ENCODE data around the gene PRR7. TPM values are rescaled to one million over a fixed set of nuclear protein-coding genes. Genes with fewer than 3 reads are reported as not detected.

Gene PRR7
- total and polyA plus RNA-seq, 2 of the 13 experiments (the other 11 are each of a cell fraction or from before 2014, with no cell fraction given): 4.8 to 5.0 TPM

GRCh38 chr5:177455036-177455660 is 8.5 kb downstream of the PRR7 start (continued):
- TF ChIP-seq ZNF720 (CRISPR knock-in tag; IDR thresholded peaks at IDR 0.05) (no peak), ZNF790 (CRISPR knock-in tag; IDR thresholded peaks at IDR 0.05; ENCODE audit: borderline replicate concordance) (peak; percentile 79; the same call in 1 of the 2 replicates), CBX5 (CRISPR knock-in tag; IDR thresholded peaks at IDR 0.05; ENCODE audit: borderline replicate concordance) (no peak), RELA (CRISPR knock-in tag; IDR thresholded peaks at IDR 0.05) (peak; percentile 54; the same call in 1 of the 2 replicates), SRY (CRISPR knock-in tag; IDR thresholded peaks at IDR 0.05) (peak; percentile 60), ZNF292 (CRISPR knock-in tag; IDR thresholded peaks at IDR 0.05; ENCODE audit: borderline replicate concordance, low read depth) (no peak), ASH2L (IDR thresholded peaks at IDR 0.05; ENCODE audit: insufficient read length, low read depth, low read length) (peak; percentile 23), TEAD2 (CRISPR knock-in tag; IDR thresholded peaks at IDR 0.05) (no peak), SALL1 (CRISPR knock-in tag; IDR thresholded peaks at IDR 0.05) (peak; percentile 54), HMGXB4 (CRISPR knock-in tag; IDR thresholded peaks at IDR 0.05; ENCODE audit: borderline replicate concordance in 1 of 2, low read depth in 1 of 2) (peak; percentile 97 to 98; a peak in 3 of 4 replicates), ZKSCAN1 (IDR thresholded peaks at IDR 0.05; ENCODE audit: low read length) (no peak), ZBTB7B (CRISPR knock-in tag; IDR thresholded peaks at IDR 0.05) (0 out of 2 replicates have a peak, but pooled peaks have one; percentile 25), TFDP1 (CRISPR knock-in tag; IDR thresholded peaks at IDR 0.05; ENCODE audit: borderline replicate concordance) (peak; percentile 85; the same call in 1 of the 2 replicates), KDM5A (IDR thresholded peaks at IDR 0.05; ENCODE audit: borderline replicate concordance, low read length) (peak; percentile 11; the same call in 1 of the 2 replicates), POLR2G (IDR thresholded peaks at IDR 0.05; ENCODE audit: low read depth, low read length) (peak; percentile 80), ZBED4 (CRISPR knock-in tag; IDR thresholded peaks at IDR 0.05; ENCODE audit: borderline replicate concordance) (no peak), CREB3 (CRISPR knock-in tag; IDR thresholded peaks at IDR 0.05) (peak; percentile 73; the same call in 1 of the 2 replicates), NR2C2 (CRISPR knock-in tag; IDR thresholded peaks at IDR 0.05; ENCODE audit: borderline replicate concordance) (peak; percentile 48; the same call in 1 of the 2 replicates), IKZF4 (CRISPR knock-in tag; IDR thresholded peaks at IDR 0.05; ENCODE audit: borderline replicate concordance, low read depth, not compliant biosample characterization) (no peak), CBX2 (IDR thresholded peaks at IDR 0.05; ENCODE audit: low read depth, low read length) (no peak), CBX2 (CRISPR knock-in tag; IDR thresholded peaks at IDR 0.05; ENCODE audit: low read depth) (no peak), ZNF274 (CRISPR knock-in tag; IDR thresholded peaks at IDR 0.05) (peak; percentile 62; the same call in 1 of the 2 replicates)

All from HepG2 (cell line).